Measurements from ENCODE around the gene WFDC5.
A peak's percentile ranks its signal among the peaks of the same experiment; 100 is the strongest.

WFDC5 gene

DNA sequence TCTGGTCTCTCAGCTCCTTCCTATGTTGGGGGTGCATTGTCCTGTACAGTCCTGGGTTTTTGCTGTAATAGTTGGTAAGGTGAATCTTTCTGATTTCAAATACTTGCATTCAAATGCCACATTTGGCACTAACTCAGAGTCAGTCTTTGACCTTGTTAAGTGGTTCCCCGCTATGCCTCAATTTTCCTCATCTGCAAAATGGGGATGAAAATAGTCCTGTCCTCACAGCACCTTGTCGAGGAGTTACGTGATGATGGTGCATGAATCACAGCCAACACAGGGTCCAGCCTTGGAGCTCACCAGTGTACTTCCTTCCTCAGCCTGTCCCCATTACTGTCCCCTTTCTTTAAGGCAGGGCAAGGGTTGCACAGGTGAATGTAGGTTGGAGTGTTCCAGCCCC lies 1.1 kb downstream of the WFDC5 start:
- no peak for DNase-seq

DNA sequence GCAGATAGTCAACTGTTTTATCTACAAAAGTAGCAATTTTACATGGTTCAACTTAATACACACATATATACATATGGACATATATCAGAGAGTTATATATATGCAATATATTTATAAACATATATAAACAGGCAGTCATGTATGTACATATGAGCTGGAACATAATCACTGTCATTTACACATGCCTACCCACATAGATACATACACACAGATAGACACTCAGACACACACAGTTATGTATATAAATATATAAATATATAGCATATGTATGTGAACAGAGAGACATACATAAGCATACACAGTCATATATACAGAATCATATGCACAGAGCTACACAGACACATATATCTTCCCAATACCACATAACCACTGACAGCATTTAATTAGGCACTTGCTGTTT lies 2.2 kb downstream of the WFDC5 start:
- no peak for DNase-seq

DNA sequence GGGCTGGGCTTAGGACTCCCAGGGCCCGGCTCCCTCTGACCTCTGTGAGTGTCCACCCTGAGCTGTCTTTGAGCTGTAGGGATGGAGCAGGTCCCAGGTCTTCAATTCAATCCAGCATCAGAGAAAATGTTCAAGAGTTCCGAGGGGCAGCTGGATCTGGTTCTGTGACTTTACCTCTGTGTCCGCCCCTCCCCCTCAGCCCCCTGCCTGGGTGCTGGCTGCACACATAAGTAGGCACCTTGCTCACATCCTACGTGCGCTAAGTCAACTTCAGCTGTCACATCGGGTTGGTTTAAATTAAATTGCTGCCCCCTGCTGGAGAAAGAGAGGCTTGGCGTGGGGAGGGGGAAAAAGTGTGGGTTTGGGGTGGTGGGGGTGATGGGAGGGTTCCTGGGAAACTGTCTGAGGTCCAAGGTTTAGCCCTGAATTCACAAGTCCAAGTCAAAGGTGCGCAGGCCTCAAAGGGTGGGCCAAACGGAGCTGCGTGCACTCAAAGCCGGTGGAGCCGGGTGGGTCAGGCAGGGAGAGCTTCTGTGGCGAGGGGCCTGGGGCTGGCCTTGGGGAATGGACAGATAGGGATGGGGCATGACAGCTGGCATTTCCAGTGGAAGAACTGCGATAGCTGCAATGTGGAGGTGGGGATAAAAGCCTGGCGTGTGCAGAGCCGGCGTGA lies 3.0 kb downstream of the WFDC5 start:
- DNase-seq = no peak

DNA sequence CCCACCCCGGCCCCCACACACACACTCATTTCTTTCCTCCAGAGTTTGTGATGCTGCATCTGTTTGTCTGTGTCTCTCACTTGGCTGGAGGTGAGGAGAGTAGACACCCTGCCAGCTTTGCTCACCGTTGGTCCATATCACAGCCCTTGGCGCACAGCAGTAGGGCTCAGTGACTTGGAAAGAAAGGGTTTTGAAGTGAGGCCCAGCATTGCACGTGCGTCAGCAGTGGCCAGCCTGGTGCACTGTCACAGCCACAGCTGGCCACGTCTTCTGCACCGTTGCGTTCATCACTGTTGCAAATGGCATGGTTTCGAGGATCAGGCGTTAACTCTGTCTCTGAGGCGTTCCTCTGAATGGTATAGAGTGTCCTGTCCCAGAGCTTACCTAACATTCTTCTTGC lies 3.7 kb downstream of the WFDC5 start:
- no peak for DNase-seq

DNA sequence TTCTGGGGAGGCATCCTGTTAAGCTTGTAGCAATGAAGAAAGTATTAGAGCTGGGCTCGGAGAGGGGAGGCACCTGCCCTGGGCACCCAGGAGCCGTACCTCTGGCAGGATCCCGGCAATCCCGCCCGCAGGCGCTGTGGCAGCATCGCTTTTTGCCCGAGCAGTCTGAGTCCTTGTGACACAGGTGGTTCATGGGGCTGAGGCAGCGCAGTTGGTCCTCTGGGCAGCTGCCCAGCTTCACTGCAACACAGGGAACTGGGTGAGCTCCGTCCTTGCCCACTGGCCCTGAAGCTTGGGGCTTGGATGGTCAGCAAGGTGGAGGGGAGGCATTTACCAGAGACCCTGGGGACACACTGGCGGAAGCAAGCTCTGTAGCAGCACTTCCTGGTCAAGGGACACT lies 4.7 kb downstream of the WFDC5 start:
- no peak for DNase-seq

DNA sequence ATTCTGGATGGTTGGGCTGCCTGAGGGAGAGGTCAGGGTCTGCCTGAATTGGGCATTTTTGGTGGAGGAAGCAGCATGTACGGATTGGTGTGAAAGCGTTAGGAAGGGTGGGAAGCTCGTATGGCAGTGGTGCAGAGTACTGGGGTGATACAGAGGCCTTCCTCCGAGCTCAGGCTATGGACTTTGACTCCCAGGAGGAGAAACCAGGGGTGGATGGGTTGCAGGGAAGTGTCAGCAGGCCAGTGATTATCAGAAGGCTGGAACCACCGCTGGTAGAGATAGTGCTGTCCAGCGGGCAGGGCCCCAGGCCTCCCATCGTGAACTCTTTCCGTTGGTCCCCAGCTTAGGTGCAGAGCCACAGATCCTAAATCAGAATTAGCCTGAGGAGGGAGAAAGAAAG lies 5.3 kb downstream of the WFDC5 start:
- no peak for DNase-seq

DNA sequence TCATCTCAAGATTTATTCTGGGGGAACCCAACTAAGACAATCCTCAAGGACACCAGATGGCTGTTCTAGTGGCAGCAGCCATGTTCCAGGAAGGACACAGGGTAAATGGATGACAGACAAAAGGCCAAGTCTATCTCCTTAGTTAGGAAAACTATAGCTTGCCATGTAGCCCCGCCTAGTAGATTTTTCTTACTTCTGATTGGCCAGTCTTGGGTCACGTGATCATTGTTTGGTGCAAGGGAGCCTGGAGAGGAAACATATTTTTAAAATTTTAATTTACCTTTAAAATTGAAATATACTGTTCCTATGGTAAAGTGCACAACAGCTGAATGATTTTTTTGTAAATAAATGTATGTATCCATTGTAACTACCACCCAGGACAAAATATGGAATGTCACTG lies 9.7 kb downstream of the WFDC5 start:
- DNase-seq = no peak

DNA sequence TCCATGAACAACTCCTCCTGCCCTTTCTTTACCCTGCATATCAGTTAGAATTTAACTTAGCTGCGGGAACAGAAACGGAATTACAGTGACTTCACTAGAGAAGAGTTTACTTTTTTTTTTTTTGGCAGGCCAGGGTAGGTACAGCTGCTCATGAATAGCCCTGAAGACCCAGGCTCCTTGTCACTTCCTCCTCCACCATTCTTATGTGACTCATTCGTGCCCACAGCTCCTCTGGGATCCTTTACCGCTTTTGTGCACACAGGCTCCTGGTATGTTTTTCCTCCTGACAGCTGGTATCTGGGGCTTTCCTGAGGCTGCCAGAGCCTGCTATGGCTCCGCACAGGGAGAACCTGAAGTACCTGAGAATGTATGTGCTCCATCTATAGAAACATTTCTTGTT lies 10.2 kb downstream of the WFDC5 start:
- DNase-seq = no peak

DNA sequence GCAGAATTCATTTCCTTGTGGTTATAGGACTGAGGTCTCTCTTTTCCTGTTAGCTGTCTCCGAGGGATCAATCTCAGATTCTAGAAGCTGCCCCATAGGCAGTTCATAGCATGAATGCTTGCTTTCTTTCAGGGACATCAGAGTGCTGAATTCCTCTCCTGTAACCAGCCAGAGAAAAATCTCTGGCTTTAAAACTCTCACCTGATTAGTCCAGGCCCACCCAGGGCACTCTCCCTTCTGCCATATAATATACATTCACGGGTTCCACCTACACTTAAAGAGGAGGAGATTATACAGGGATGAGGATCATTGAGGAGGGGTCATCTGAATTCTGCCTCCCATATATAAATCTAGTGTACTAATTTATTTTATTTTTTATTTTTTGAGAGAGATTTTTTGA lies 11.9 kb downstream of the WFDC5 start:
- no peak for DNase-seq

DNA sequence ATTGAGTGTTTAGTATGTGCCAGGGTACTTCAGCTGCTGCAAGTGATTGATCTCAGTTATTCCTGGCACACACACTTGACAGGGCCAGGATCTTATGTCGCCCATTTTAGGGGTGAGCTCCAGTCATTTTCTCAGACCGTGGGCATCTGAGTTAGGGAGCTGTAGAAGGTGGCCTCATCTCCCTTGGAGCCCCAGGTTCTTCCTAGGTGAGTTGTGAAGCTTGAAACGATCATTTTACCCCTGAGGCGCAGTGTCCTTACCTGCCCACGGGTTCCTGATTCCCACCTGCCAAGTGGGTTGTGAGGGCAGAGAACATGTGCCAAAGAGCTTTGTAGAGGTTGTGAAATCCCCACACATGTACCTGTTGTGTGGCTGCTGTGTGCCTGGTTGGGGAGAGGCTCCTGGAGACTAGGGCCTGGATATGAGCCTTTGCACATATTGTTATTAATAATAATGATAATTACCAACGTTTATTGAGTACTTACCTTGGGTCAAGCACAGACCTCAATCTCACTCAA lies 13.6 kb downstream of the WFDC5 start:
- no peak for DNase-seq

DNA sequence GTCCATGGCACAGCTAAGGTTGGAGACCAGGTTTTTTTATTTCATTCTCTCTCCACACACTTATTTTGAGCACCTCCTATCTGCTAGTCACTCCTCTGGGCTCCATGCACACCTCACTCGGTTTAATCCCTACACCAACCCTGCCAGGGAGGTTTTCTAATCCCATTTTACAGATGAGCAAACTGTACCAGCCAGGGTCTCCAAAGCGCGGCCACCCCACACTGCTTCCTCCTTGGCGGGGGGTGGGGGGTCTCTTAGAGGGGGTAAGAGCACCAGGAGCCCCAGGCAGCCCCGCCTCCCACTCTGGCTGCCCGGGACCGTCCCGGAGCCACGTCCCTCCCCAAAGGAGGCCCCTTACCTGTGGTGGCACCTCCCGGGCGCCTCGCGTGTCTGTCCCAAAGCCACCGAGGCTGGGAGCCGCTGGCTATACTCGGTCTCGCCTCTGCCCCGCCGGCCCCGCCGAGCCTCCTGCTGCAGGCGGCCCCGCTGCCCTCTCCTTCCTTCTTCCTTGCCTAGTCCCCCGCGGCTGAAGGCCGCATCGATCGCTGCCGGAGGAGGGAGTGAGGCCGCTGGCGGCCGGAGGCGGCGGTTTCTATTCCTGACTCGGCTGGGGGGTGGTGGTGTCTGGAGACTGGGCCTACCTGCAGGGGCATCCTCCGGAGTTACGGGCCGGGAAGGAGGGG lies 14.3 kb downstream of the WFDC5 start, which contains the start of gene KCNS1:
Gene KCNS1 (minus strand): TSS at position 565 of the 683 bp plus-strand sequence. CDS start 1,891 bp downstream, outside the sequence.
- no peak for DNase-seq

DNA sequence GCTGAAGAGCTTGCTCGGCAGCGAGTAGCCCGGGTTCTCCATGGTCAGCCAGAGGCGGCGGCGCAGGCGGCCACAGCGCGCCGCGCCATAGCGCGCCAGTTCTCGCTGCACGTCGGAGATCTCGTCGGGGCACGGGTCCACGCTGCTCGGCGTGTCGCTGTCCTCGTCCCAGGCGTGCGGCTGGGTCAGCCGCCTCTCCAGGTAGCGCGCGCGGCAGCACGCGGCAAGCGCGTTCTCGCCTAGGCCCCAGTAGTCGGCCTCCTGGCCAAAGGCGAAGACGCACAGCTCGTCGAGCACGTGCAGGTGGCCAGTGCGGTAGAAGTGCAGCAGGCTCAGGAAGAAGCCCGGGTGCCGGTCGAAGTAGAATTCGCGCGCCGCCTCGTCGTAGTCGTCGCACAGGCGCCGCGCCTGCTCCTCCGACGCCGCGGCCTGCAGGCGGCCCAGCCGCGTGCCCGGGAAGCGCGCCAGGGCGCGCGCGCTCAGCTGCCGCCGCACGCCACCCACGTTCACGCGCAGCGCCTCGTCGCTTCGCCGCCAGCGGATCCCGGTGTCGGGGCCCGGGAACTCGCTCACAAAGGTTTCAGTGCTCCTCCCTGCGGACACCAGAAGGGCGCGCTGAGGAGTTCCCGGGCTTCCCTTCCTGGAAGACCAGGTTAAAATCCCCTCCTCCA lies 16.7 kb downstream of the WFDC5 start:
- DNase-seq = no peak

DNA sequence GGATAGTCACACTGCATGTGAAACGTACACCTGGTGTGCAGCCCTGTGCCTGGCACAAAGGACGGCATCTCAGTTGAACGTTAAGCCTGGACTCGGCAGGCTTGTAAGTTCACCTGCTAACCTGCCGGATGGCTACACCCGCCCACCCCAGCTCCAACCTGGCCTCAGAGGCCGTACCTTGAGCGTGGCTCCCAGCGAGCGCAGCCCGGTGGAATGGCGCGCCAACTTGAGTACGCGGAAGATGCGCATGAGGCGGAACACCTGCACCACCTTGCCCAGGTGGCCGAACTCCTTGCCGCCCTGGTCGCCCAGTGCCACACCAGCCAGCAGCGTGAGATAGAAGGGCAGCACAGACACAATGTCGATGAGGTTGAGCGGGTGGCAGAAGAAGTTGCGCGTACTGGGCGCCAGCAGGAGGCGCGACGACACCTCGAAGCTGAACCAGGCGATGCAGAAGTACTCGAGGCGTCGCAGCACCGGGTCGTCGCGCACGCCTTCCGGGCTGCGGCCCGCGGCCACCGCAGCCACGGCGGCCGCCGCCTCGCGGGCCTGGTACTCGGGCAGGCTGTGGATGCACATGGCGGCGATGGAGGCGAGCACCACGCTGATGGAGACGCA lies 17.4 kb downstream of the WFDC5 start:
- DNase-seq = no peak

DNA sequence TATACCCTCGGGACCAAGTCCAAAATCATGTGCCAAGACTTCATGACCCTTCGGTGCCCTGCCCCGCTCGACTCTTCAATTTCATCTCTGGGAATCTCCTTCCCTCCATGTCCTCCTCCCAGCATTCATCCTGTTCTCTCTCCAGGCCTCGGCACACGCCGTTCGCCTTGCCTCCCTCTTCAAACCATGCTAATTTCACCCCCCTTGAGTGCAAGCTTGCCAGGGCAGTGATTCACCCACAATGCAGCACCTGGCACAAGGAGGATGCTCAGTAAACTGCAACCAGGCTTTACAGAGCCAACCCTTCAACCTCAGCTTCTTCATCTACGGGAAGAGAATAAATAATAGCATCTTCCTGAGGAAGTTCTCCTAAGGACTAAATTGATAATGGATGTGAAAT lies 18.2 kb downstream of the WFDC5 start:
- DNase-seq = no peak

DNA sequence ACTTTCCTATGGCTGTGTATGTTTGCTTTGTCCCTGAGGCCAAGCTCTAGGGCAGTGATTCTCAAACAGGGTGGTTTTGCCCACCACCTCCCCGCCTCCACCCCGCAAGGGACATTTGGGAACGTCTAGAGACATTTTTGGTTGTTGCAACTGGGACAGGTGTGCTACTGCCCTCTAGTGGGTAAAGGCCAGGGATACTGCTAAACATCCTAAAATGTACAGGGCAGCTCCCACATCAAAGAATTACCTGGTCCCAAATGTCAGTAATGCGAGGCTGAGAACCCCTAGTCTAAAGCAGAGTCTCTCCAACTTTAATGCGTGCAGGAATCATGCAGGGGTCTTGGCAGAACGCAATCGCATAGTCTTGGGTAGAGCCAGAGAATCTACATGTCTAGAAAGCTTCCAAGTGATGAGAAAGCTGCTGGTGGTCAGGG lies 19.2 kb downstream of the WFDC5 start:
- DNase-seq = peak; percentile 16

DNA sequence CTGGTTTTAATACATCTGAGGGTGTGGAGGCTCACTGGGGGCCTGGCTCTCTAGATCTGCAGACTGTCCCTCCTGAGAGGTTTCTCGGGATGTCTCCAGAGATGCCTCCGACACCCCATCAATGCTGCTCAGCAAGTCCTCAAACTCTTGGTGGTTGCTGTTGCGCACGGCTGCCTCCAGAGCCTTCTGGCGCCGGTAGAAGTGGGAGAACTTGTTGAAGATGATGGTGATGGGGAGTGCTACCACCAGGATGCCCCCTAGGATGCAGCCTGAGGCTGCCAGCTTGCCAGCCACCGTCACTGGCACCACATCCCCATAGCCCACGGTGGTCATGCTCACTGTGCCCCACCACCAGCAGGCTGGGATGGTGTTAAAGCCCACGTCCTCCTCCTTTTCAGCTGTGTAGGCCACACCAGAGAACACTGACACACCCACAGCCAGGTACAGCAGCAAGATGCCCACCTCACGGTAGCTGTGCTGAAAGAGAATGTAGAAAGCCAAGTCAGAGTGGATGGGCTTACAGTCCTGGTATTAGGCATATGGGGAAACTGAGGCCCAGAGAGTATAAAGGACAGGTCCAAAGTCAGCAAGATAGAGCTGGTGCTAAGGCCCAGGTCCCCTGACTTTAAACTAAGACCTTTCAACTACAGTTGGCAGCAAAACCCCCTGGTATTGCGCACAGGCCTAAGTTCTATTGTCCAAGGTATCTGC lies 20.0 kb downstream of the WFDC5 start:
- no peak for DNase-seq

DNA sequence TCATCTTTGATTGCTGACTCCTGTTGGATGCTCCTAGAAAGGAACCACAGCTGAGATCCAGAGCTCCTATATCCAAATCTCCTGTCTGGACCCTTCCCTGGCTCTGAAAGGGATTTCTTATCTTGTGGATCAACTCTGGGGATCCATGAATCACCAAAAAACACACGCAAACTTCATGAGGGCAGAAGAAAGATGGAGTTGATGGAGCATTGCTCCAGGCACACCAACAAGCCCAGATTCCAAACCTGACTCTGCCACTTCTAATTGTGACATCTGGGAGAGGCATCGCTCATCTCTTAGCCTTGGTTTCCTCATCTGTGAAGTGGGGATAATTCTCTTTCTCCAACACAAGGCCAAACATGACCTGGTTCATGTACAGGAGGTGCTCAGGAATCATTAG lies 20.8 kb downstream of the WFDC5 start:
- DNase-seq = no peak

DNA sequence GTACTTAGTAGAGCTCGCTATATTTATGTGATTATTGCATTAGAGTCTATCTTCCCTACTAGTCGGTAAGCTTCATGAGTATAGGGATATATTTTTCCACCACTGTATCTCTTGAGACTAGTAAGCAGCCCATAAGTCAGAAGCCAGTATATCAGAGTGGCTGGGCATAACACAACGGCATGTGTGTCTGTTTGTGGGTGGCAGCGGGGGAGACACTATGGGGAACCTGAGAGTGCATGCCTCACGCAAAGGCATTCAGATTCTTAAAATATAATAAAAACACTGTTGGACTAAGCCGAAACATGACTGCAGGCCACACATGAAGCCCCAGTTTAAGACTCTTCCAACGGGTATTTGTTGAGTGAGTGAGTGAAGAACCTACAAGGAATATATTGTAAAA lies 22.1 kb downstream of the WFDC5 start:
- no peak for DNase-seq

DNA sequence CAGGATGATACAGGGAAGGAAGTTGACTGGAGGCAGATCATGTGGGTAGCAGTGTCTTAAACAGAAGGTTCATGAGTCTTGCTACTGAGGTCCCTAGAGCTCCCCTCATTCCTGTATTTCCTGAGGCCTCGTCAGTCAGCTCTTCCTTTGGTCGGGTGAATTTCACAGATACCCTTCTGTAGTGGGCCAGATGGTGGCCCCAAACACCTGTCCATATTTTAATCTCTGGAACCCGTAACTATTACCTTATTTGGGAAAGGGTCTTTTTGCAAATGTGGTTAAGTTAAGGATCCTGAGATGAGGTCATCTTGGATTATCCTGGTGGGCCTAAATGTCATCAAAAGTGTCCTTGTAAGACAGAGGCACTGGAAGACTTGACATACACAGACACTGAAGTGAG lies 23.6 kb downstream of the WFDC5 start:
- DNase-seq = no peak

DNA sequence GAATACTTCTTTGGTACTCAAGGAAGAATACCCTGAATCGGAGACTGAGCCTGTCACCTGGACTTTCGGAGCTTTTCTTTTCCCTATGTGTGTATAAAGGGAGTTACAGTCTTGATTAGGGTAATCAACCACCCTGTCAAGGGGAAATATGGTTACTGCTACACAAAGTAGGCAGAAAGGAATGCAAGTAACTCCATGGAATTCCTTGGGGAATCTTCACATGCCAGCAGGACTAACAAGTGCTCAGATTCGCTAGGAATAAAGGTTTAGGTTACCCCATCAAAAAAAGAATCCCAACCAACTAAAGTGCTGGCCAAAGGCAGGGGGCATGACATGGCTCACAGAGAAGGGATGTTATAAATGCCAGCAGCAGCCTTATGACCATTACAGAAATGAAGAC lies 24.5 kb downstream of the WFDC5 start:
- no peak for DNase-seq

DNA sequence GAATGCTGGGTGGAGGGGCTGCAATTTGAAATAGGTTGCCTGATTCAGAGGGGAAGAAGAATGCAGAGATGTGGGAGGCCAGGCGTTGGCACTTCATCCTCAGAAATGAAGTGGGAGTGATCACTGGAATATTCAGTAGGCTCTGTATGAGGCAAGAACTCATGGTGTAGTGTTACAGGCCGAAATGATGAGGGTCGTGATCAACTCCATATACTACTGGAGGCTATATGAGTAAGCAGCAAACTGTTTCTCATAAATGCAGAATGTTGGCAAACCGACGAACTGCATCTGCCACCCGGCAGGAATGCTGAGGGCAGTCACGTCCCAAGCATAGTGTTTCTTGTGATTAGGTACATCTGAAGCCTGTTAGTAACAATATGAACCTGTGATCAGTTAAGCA lies 26.7 kb downstream of the WFDC5 start:
- DNase-seq = no peak

DNA sequence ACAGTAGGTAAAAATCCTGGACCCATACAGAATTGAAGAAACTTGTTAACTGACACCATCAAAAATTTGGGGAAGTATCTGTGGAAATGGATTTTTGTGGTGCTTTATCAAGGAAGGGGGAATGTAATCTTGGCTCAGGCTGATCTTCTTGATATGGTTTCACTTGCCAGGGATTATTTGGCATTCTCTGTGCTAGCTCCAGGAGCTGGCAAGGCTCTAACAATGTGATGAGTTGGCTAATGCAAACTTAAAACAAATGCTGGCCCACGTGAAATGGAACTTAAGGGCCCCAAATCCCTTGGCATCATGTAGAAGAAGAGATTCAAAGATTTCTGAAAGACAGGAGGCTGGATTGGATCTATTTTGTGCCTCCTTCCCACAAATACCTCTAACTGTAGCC lies 27.2 kb downstream of the WFDC5 start:
- no peak for DNase-seq
